ENCODE measurements around the gene PEPD.
"Not testable (repeated sequence)": the region's sequence is repeated elsewhere in the genome, so short reads cannot be mapped to it uniquely, and the experiment has no call there.

PEPD gene

GRCh38 chr19:33496038-33496895 lies 25.3 kb downstream of the PEPD start:
- Histone ChIP-seq H3K79me2 (ENCODE audit: insufficient read depth, low read depth) (no peaks in the 10 kb centered on the region), H3K4me1 (ENCODE audit: low read depth, poor library complexity, severe bottlenecking) (no peaks in the 10 kb centered on the region), H3K4me2 (no peak overlapping the region), H2AFZ (ENCODE audit: low read depth) (no peak overlapping the region), H3K36me3 (ENCODE audit: insufficient read depth) (no peaks in the 10 kb centered on the region), H3K27ac (no peak overlapping the region), H3K9ac (no peak overlapping the region), H3K27me3 (ENCODE audit: insufficient read depth, low read depth) (no peaks in the 10 kb centered on the region), H4K20me1 (ENCODE audit: insufficient read depth) (no peaks in the 10 kb centered on the region), H3K4me3 (IDR thresholded peaks at IDR 0.05; ENCODE audit: insufficient read depth, low read depth, low read length) (no peak overlapping the region)
- no peak for TF ChIP-seq CTCF (conservative IDR thresholded peaks at IDR 0.05; ENCODE audit: low read depth, low read length)

- Histone ChIP-seq H3K27me3 (ENCODE audit: insufficient read depth, low read depth) (no peaks in the 10 kb centered on the region), H3K79me2 (ENCODE audit: insufficient read depth, low read depth) (no peaks in the 10 kb centered on the region), H3K9ac (no peak overlapping the region), H3K36me3 (ENCODE audit: insufficient read depth) (no peaks in the 10 kb centered on the region), H3K4me2 (no peak overlapping the region), H3K27ac (no peak overlapping the region), H4K20me1 (ENCODE audit: insufficient read depth) (no peaks in the 10 kb centered on the region), H3K4me3 (IDR thresholded peaks at IDR 0.05; ENCODE audit: insufficient read depth, low read depth, low read length) (no peak overlapping the region), H2AFZ (ENCODE audit: low read depth) (no peak overlapping the region), H3K4me1 (ENCODE audit: low read depth, poor library complexity, severe bottlenecking) (no peaks in the 10 kb centered on the region)
- no peak for TF ChIP-seq CTCF (conservative IDR thresholded peaks at IDR 0.05; ENCODE audit: low read depth, low read length)
These were observed 28.0 kb downstream of the PEPD start for GRCh38 chr19:33493401-33494275.

- no peaks in the 10 kb centered on the region for H3K27me3 ChIP-seq (ENCODE audit: insufficient read depth, low read depth)
- H3K4me2 ChIP-seq: no peak overlapping the region
- no peak for TF ChIP-seq CTCF (conservative IDR thresholded peaks at IDR 0.05; ENCODE audit: low read depth, low read length)
- no peak overlapping the region for H2AFZ ChIP-seq (ENCODE audit: low read depth)
- H3K4me1 ChIP-seq (ENCODE audit: low read depth, poor library complexity, severe bottlenecking): no peaks in the 10 kb centered on the region
- H3K79me2 ChIP-seq (ENCODE audit: insufficient read depth, low read depth): no peaks in the 10 kb centered on the region
- H3K27ac ChIP-seq: no peak overlapping the region
- no peaks in the 10 kb centered on the region for H3K36me3 ChIP-seq (ENCODE audit: insufficient read depth)
- no peak overlapping the region for H3K4me3 ChIP-seq (IDR thresholded peaks at IDR 0.05; ENCODE audit: insufficient read depth, low read depth, low read length)
- no peaks in the 10 kb centered on the region for H4K20me1 ChIP-seq (ENCODE audit: insufficient read depth)
- H3K9ac ChIP-seq: no peak overlapping the region
These were observed 28.6 kb downstream of the PEPD start for GRCh38 chr19:33492951-33493350.

- no peak overlapping the region for H2AFZ ChIP-seq (ENCODE audit: low read depth)
- TF ChIP-seq CTCF (conservative IDR thresholded peaks at IDR 0.05; ENCODE audit: low read depth, low read length): no peak
- no peak overlapping the region for H3K4me2 ChIP-seq
- no peaks in the 10 kb centered on the region for H3K36me3 ChIP-seq (ENCODE audit: insufficient read depth)
- no peaks in the 10 kb centered on the region for H3K27me3 ChIP-seq (ENCODE audit: insufficient read depth, low read depth)
- no peak overlapping the region for H3K4me3 ChIP-seq (IDR thresholded peaks at IDR 0.05; ENCODE audit: insufficient read depth, low read depth, low read length)
- no peaks in the 10 kb centered on the region for H3K79me2 ChIP-seq (ENCODE audit: insufficient read depth, low read depth)
- H3K4me1 ChIP-seq (ENCODE audit: low read depth, poor library complexity, severe bottlenecking): no peaks in the 10 kb centered on the region
- no peak overlapping the region for H3K9ac ChIP-seq
- no peak overlapping the region for H3K27ac ChIP-seq
- no peaks in the 10 kb centered on the region for H4K20me1 ChIP-seq (ENCODE audit: insufficient read depth)
These were observed 29.5 kb downstream of the PEPD start for GRCh38 chr19:33492090-33492489.

- H3K27me3 ChIP-seq (ENCODE audit: insufficient read depth, low read depth); H3K4me3 ChIP-seq (IDR thresholded peaks at IDR 0.05; ENCODE audit: insufficient read depth, low read depth, low read length); H3K4me2 ChIP-seq; H2AFZ ChIP-seq (ENCODE audit: low read depth); H4K20me1 ChIP-seq (ENCODE audit: insufficient read depth); H3K36me3 ChIP-seq (ENCODE audit: insufficient read depth); H3K79me2 ChIP-seq (ENCODE audit: insufficient read depth, low read depth); H3K4me1 ChIP-seq (ENCODE audit: low read depth, poor library complexity, severe bottlenecking); H3K9ac ChIP-seq; H3K27ac ChIP-seq: not testable (repeated sequence)
These were observed 31.0 kb downstream of the PEPD start for GRCh38 chr19:33490596-33490995.
